ENCODE results near the gene IKZF3. TPM values are rescaled to one million over a fixed set of nuclear protein-coding genes. Genes with fewer than 3 reads are reported as not detected.
"Not testable (repeated sequence)": the region's sequence is repeated elsewhere in the genome, so short reads cannot be mapped to it uniquely, and the experiment has no call there.

IKZF3 gene
- total and polyA plus RNA-seq, 8 donors, result 0.12 to 1.2 (median 0.61) TPM

GRCh38 chr17:39867084-39867879 lies 3.2 kb upstream of the IKZF3 start:
- Histone ChIP-seq H3K27ac (no peak overlapping the region), H3K27me3 (peaks cover 7 to 32% (median 12%) of the 10 kb centered on the region in 4 donors), H3K4me1 (peaks cover 0 to 10% (median 0%) of the 10 kb centered on the region in 3 donors), H3K4me3 (no peak overlapping the region), H3K9me3 (no peaks in the 10 kb centered on the region), H3K36me3 (no peaks in the 10 kb centered on the region)
- TF ChIP-seq CTCF (IDR thresholded peaks at IDR 0.05), result no peak
- WGBS, 2 donors, result 82% methylated on average over 21 of the region's 21 CpGs
- no peak for DNase-seq
- no peak for ATAC-seq
- no peak for FAIRE-seq
- intact Hi-C loops (cut with DNase I), result no loop called here

DNA sequence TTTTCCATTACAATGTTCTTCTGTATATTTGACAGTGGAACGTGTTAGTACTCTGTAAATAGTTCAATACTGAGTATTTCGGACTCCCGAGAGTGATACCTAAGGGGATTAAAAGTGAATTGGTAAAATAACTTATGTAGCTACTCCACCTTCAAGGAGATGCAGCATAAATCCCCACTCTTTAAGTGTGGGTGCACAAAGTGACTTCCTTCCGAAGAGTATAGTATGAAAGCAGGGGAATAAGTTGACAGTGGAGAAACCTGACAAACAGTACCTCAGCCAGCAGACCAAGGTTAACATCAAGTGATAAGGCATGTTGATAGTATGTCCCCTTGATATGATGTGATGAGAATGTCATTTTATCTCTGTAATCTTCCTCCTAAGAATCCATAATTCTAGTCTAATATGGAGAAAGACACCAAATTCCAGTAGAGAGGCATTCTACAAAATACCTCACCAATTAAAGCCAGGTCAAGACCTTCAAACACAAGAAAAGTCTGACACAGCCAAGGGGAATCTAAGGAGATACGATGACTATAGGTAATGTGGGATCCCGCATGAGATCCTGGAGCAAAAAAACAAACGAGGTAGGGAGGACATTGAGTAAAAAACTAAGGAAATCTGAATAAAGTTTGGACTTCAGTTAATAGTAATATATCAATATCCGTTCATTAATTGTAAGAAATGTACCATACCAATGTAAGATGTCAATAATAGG lies 2.1 kb upstream of the IKZF3 start:
- intact Hi-C loops (cut with DNase I), result no loop called here
- Histone ChIP-seq H3K4me3 (no peak overlapping the region), H3K27ac (no peak overlapping the region), H3K4me1 (peaks cover 0 to 10% (median 0%) of the 10 kb centered on the region in 3 donors), H3K36me3 (no peaks in the 10 kb centered on the region), H3K9me3 (no peaks in the 10 kb centered on the region), H3K27me3 (peaks cover 7 to 39% (median 16%) of the 10 kb centered on the region in 4 donors)
- no peak for TF ChIP-seq CTCF (IDR thresholded peaks at IDR 0.05)
- 66 to 73% methylated on average over 8 of the region's 8 CpGs for WGBS, 2 donors
- no peak for DNase-seq
- no peak for ATAC-seq
- FAIRE-seq, result no peak

GRCh38 chr17:39863244-39863917 lies 731 bp downstream of the IKZF3 start:
- Histone ChIP-seq H3K9me3 (no peaks in the 10 kb centered on the region), H3K27me3 (peaks cover 7 to 53% (median 17%) of the 10 kb centered on the region in 4 donors), H3K4me1 (peaks cover 0 to 10% (median 0%) of the 10 kb centered on the region in 3 donors), H3K4me3 (no peak overlapping the region), H3K27ac (no peak overlapping the region), H3K36me3 (no peaks in the 10 kb centered on the region)
- FAIRE-seq, result no peak
- no peak for ATAC-seq
- no peak for TF ChIP-seq CTCF (IDR thresholded peaks at IDR 0.05)
- intact Hi-C loops (cut with DNase I), result no loop called here
- 55 to 67% methylated on average over 7 of the region's 7 CpGs for WGBS, 2 donors
- DNase-seq, result no peak

DNA sequence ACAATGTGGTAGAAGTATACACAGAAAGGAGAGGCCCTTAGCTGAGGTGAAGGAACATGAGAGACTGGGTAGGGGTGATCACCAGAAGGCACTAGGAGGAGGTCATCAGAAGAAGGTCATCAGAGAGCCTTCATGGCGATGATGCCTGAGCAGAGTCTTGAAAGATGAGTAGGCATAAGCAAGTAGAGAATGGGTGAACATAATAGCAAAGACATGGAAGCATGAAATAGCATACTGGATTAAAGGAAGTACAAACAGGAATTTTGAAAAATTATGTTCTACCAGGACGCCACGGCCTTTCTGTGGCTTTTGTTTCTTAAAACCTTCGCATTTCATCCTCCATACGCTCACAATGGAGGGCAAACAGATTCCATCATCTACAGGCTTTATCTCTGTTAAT lies 2.9 kb downstream of the IKZF3 start:
- WGBS, 2 donors, result 86 to 87% methylated on average over 5 of the region's 5 CpGs
- peaks cover 0 to 10% (median 0%) of the 10 kb centered on the region in 3 donors for H3K4me1 ChIP-seq
- no peak for DNase-seq
- H3K4me3 ChIP-seq, result no peak overlapping the region
- H3K36me3 ChIP-seq, result no peaks in the 10 kb centered on the region
- no peaks in the 10 kb centered on the region for H3K9me3 ChIP-seq
- no peak for FAIRE-seq
- no peak for ATAC-seq
- TF ChIP-seq CTCF (IDR thresholded peaks at IDR 0.05), result no peak
- intact Hi-C loops (cut with DNase I), result no loop called here
- no peak overlapping the region for H3K27ac ChIP-seq
- peaks cover 7 to 40% (median 17%) of the 10 kb centered on the region in 4 donors for H3K27me3 ChIP-seq

DNA sequence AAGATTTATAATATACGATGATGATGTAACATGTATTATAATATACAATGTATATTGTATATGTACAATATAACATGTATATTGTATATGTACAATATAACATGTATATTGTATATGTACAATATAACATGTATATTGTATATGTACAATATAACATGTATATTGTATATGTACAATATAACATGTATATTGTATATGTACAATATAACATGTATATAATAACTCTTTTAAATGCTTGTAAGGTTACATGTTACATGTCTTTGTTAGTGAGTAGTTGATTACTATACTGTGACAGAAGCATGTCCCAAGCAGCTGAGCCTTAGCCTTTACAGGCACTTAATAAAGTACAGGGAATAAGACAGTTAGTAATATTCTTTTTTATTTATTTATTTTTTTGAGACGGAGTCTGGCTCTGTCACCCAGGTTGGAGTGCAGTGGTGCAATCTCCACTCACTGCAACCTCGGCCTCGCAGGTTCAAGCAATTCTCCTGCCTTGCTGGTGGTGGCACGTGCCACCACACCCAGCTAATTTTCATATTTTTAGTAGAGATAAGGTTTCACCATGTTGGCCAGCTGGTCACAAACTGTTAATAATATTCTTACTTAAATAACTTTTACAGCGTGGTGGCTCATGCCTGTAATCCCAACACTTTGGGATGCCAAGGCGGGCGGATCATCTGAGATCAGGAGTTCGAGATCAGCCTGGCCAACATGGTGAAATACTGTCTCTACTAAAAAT lies 8.0 kb downstream of the IKZF3 start:
- H3K36me3 ChIP-seq; H3K27ac ChIP-seq; H3K4me1 ChIP-seq; FAIRE-seq; H3K4me3 ChIP-seq; intact Hi-C loops (cut with DNase I); DNase-seq; H3K9me3 ChIP-seq; ATAC-seq: not testable (repeated sequence)
- peaks cover 0 to 16% (median under 1%) of the 10 kb centered on the region in 4 donors for H3K27me3 ChIP-seq
- 75 to 87% methylated on average over 9 of the region's 9 CpGs for WGBS, 2 donors
